Fibroblast of pulmonary artery (primary cell): ENCODE measurements around the gene PCDHGA5.
A peak's percentile ranks its signal among the peaks of the same experiment; 100 is the strongest.
"Not testable (repeated sequence)": the region's sequence is repeated elsewhere in the genome, so short reads cannot be mapped to it uniquely, and the experiment has no call there.

ENCODE experiments used
- DNase-seq: peaks from one replicate; pipeline ENCODE4 v3.0.0-alpha.2; 2010; ENCODE audit warnings: low read depth
- H3K4me3 ChIP-seq: replicated peaks from 2 replicates; pipeline ENCODE4 v1.5.1; 2011; ENCODE audit warnings: low read depth, mild to moderate bottlenecking, control low read depth, low read length, moderate library complexity
- TF ChIP-seq, protein P1 (sequence below): IDR thresholded peaks from 2 replicates; pipeline ENCODE4 v1.5.1; 2011; ENCODE audit warnings: mild to moderate bottlenecking, control low read depth, low read length, inconsistent platforms; ENCODE audit errors: missing control alignments

The PCDHGA5 gene

DNA sequence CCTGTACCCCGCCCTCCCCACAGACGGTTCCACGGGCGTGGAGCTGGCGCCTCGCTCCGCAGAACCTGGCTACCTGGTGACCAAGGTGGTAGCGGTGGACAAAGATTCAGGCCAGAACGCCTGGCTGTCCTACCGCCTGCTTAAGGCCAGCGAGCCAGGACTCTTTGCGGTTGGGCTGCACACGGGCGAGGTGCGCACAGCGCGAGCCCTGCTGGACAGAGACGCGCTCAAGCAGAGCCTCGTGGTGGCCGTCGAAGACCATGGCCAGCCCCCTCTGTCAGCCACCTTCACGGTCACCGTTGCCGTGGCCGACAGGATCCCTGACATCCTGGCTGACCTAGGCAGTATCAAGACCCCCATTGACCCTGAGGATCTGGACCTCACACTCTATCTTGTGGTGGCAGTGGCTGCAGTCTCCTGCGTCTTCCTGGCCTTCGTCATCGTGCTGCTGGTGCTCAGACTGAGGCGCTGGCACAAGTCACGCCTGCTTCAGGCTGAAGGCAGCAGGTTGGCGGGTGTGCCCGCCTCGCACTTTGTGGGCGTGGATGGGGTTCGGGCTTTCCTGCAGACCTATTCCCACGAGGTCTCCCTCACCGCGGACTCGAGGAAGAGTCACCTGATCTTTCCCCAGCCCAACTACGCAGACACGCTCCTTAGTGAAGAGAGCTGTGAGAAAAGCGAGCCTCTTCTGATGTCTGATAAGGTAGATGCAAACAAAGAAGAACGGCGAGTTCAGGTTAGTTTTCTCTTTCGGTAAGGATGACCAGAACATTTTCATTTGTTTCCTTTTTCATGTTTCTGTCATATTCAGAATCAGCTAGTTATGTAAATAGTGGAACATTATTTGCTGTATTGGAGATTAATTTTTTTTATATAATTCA, 2.3 kb downstream of the PCDHGA5 start:
- no peak overlapping the region for H3K4me3 ChIP-seq
- TF ChIP-seq, protein P1, sequence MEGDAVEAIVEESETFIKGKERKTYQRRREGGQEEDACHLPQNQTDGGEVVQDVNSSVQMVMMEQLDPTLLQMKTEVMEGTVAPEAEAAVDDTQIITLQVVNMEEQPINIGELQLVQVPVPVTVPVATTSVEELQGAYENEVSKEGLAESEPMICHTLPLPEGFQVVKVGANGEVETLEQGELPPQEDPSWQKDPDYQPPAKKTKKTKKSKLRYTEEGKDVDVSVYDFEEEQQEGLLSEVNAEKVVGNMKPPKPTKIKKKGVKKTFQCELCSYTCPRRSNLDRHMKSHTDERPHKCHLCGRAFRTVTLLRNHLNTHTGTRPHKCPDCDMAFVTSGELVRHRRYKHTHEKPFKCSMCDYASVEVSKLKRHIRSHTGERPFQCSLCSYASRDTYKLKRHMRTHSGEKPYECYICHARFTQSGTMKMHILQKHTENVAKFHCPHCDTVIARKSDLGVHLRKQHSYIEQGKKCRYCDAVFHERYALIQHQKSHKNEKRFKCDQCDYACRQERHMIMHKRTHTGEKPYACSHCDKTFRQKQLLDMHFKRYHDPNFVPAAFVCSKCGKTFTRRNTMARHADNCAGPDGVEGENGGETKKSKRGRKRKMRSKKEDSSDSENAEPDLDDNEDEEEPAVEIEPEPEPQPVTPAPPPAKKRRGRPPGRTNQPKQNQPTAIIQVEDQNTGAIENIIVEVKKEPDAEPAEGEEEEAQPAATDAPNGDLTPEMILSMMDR, result no peak
- DNase-seq, result no peak

DNA sequence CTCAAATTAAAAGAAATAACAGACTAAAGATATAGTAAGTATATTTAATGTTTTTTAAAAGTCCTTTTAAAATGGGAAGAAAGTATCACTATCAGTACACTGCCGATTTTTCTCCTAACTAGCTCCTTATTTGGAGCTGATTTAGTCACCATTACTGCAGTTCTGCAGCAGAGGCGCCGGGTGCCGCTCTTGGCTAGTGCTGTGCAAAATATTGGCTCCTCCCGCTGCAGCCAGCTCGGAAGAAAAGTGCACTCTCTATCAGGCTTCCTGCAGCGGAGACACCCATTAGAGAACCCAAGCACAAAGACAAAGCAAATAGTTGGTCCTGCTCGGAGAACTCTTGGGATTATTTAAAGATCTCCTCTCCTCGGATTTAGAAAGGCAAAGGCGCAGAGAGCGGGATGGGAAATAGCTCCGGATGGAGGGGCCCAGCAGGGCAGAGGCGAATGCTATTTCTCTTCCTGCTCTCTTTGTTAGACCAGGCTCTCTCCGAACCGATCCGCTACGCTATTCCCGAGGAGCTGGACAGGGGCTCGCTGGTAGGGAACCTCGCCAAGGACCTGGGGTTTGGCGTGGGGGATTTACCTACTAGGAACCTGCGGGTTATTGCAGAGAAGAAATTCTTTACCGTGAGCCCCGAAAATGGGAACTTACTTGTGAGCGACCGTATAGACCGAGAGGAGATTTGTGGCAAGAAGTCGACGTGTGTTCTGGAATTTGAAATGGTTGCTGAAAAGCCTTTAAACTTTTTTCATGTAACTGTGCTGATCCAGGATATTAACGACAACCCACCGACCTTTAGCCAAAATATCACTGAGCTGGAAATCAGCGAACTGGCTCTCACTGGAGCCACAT, 6.3 kb downstream of the PCDHGA5 start, which contains the start of gene PCDHGB3:
PCDHGB3 (plus strand) TSS at position 249 of the 855 bp plus-strand sequence; CDS start at position 402, 153 bp downstream.
- TF ChIP-seq, protein P1, result peak; percentile 55
- peak; percentile 77 for DNase-seq

DNA sequence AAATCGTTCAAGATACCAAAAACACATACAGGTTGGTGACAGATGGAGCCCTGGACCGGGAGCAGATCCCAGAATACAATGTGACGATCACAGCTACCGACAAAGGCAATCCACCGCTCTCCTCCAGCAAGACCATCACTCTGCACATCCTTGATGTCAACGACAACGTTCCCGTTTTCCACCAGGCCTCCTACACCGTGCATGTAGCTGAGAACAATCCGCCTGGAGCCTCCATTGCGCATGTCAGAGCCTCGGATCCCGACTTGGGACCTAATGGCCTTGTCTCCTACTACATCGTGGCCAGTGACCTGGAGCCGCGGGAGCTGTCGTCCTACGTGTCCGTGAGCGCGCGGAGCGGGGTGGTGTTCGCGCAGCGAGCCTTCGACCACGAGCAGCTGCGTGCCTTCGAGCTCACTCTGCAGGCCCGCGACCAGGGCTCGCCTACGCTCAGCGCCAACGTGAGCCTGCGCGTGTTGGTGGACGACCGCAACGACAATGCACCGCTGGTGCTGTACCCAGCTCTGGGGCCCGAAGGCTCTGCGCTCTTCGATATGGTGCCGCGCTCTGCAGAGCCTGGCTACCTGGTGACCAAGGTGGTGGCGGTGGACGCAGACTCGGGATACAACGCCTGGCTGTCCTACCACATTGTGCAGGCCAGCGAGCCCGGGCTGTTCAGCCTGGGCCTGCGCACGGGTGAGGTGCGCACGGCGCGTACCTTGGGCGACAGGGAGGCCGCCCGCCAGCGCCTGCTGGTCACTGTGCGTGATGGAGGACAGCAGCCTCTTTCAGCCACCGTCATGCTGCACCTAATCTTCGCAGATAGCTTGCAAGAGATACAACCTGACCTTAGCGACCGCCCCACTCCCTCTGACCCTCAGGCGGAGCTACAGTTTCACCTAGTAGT, 7.9 kb downstream of the PCDHGA5 start:
- H3K4me3 ChIP-seq, result no peak overlapping the region
- DNase-seq, result no peak
- TF ChIP-seq, protein P1, result no peak

More for the DNA sequence above, 6.3 kb downstream of the PCDHGA5 start, which contains the start of gene PCDHGB3:
- H3K4me3 ChIP-seq, result peak within 1 kb of the TSS; percentile 48

DNA sequence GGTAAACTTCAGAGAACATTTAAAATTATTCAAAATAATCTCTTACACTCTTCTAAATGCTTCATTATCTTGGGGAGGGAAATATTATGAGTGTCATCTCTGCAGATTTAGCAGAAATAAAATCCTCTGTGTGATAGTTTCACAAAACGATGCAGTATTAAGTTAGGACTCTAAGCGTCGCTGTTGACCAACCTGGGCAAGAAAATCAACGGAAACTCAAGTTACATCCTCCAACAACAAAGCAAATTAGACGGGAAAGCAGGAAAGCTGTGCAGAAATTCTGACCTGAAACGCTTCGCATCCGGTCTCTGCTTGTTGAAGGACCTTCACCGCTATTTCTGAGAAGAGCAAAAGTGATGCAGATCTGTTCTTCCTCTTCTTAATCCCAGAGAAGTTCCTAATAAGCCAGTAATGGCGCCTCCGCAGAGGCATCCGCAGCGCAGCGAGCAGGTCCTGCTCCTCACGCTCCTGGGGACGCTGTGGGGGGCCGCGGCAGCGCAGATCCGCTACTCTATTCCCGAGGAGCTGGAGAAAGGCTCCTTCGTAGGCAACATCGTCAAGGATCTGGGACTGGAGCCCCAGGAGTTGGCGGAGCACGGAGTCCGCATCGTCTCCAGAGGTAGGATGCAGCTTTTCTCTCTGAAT, 9.8 kb downstream of the PCDHGA5 start, which contains the start of gene PCDHGA6:
PCDHGA6 (plus strand) TSS at position 219 of the 645 bp plus-strand sequence; CDS start at position 412, 193 bp downstream.
- DNase-seq, result peak; percentile 73
- TF ChIP-seq, protein P1, result peak; percentile 66
- H3K4me3 ChIP-seq, result peak within 1 kb of the TSS; percentile 57

DNA sequence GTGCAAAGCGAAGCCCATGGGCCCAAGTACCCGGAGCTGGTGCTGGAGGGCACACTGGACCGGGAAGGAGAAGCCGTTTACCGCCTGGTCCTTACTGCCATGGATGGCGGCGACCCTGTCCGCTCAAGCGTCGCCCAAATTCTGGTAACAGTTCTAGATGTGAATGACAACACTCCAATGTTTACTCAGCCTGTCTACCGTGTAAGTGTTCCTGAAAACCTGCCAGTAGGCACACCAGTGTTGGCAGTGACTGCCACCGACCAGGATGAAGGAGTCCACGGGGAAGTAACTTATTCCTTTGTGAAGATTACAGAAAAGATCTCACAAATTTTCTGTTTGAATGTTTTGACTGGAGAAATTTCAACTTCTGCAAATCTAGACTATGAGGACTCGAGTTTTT, 10.7 kb downstream of the PCDHGA5 start:
- DNase-seq, result no peak
- TF ChIP-seq, protein P1, result no peak
- H3K4me3 ChIP-seq, result peak overlapping the region; percentile 57

DNA sequence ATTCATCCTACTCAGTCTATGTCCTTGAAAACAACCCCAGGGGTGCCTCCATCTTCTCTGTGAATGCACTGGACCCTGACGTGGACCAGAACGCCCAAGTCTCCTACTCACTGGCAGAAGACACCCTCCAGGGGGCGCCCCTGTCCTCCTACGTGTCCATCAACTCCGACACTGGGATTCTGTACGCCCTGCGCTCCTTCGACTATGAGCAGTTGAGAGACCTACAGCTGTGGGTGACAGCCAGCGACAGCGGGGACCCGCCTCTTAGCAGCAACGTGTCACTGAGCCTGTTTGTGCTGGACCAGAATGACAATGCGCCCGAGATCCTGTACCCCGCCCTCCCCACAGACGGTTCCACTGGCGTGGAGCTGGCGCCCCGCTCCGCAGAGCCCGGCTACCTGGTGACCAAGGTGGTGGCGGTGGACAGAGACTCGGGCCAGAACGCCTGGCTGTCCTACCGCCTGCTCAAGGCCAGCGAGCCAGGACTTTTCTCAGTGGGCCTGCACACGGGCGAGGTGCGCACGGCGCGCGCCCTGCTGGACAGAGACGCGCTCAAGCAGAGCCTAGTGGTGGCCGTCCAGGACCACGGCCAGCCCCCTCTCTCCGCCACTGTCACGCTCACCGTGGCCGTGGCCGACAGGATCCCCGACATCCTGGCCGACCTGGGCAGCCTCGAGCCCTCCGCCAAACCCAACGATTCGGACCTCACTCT, 11.6 kb downstream of the PCDHGA5 start:
- not testable (repeated sequence) for DNase-seq, H3K4me3 ChIP-seq
